Left renal pelvis (tissue), 4 donors: ENCODE measurements around the gene RNF215. TPM values are rescaled to one million over a fixed set of nuclear protein-coding genes. Genes with fewer than 3 reads are reported as not detected.

Source experiments
- DNase-seq, 4 donors: peaks; one replicate each; pipeline ENCODE4 v3.0.0-alpha.2; 2013; ENCODE audit warnings: low read depth in 4 of 4, low spot score in 3 of 4
- polyA plus RNA-seq, 4 donors: library from polyadenylated mRNA; unstranded; fragments of 120-200 nt; gene quantifications; one replicate each; pipeline ENCODE4 v1.2.1, GENCODE V29; 2013; ENCODE audit not compliant: insufficient read length in 4 of 4

The RNF215 gene
- polyA plus RNA-seq, result 10 to 100 TPM; 17.2 to 27.9 (median 21.2) TPM

GRCh38 chr22:30386960-30387827 lies at the start of gene RNF215:
Gene RNF215 (minus strand): TSS chr22:30387411. CDS start chr22:30387313, 98 bp downstream.
- peak in 3 of 4 donors; percentile 64 to 78 (median 72) for DNase-seq

- no peak for DNase-seq
Observed at GRCh38 chr22:30436196-30436595, 49.0 kb upstream of the RNF215 start.

- no peak for DNase-seq
Observed at GRCh38 chr22:30435674-30436126, 48.5 kb upstream of the RNF215 start.

GRCh38 chr22:30434843-30435242 lies 47.6 kb upstream of the RNF215 start:
- no peak for DNase-seq

GRCh38 chr22:30433773-30434172 lies 46.6 kb upstream of the RNF215 start:
- no peak for DNase-seq

- no peak for DNase-seq
Observed at GRCh38 chr22:30433227-30433626, 46.0 kb upstream of the RNF215 start.

- DNase-seq, result no peak
Observed at GRCh38 chr22:30432520-30432919, 45.3 kb upstream of the RNF215 start.

GRCh38 chr22:30432096-30432495 lies 44.9 kb upstream of the RNF215 start:
- DNase-seq, result no peak

GRCh38 chr22:30430933-30431332 lies 43.7 kb upstream of the RNF215 start:
- DNase-seq, result no peak

GRCh38 chr22:30429887-30430286 lies 42.7 kb upstream of the RNF215 start:
- DNase-seq, result no peak

GRCh38 chr22:30427871-30428270 lies 40.7 kb upstream of the RNF215 start:
- no peak for DNase-seq

- DNase-seq, result peak; percentile 46 to 61 (median 56)
Observed at GRCh38 chr22:30426388-30427353, 39.5 kb upstream of the RNF215 start.

GRCh38 chr22:30425616-30426387 lies 38.6 kb upstream of the RNF215 start, which contains the start of gene MTFP1:
Gene MTFP1 (plus strand): TSS chr22:30425768. CDS start chr22:30425880, 112 bp downstream.
- DNase-seq, result peak in 2 of 4 donors; percentile 49 to 56

- DNase-seq, result no peak
Observed at GRCh38 chr22:30425327-30425615, 38.1 kb upstream of the RNF215 start.

- no peak for DNase-seq
Observed at GRCh38 chr22:30424534-30425326, 37.5 kb upstream of the RNF215 start.

- DNase-seq, result peak; percentile 99 to 100 (median 100)
Observed at GRCh38 chr22:30423959-30424533, 36.8 kb upstream of the RNF215 start.

GRCh38 chr22:30423301-30423958 lies 36.2 kb upstream of the RNF215 start:
- no peak for DNase-seq

GRCh38 chr22:30422481-30423300 lies 35.5 kb upstream of the RNF215 start:
- DNase-seq, result no peak
